GM23338 (cell line): ENCODE measurements around the gene HTRA1. TPM values are rescaled to one million over a fixed set of nuclear protein-coding genes. Genes with fewer than 3 reads are reported as not detected.

Experiments
- microRNA-seq: library from miRNA; unstranded; fragments of <30 nt; microRNA quantifications from one replicate; pipeline ENCODE4, GENCODE V29; 2017
- polyA plus RNA-seq: library from polyadenylated mRNA; unstranded; fragments of >200 nt; fragmentation: Nextera tagmentation; extraction: Ambion mirVana; gene quantifications from 2 replicates; pipeline ENCODE4 v1.2.1, GENCODE V29; 2016
- small RNA-seq: library from RNA; depleted of rRNA; stranded (forward); fragments of <200 nt; gene quantifications from one replicate; pipeline ENCODE3, GENCODE V24; 2014; ENCODE audit warnings: low replicate concordance
- total RNA-seq: library from RNA; depleted of rRNA; stranded (reverse); fragments of >200 nt; shearing (Covaris generic); gene quantifications from 2 replicates; pipeline ENCODE4 v1.2.3, GENCODE V29; 2014; rRNA removed

Gene HTRA1
- total and polyA plus RNA-seq, 2 experiments from 2014 or later = 8.1 to 16.1 TPM

Small RNA genes lying within 50 kb of the gene (microRNA-seq; reads per million reads assigned to microRNA genes)
- gene MIR3941 = not detected

Small RNA genes lying within 50 kb of the gene (small RNA-seq; reads per million reads assigned to genes)
- not detected for gene MIR3941

Other genes starting within 250 kb of the HTRA1 start
- not detected in 2 replicates for gene BTBD16, start 190.3 kb upstream of the HTRA1 start, total RNA-seq
- gene BTBD16, start 190.3 kb upstream of the HTRA1 start, polyA plus RNA-seq = not detected in 2 replicates
- gene PLEKHA1, start 86.8 kb upstream of the HTRA1 start, total RNA-seq = 32.6 and 36.6 TPM in 2 replicates
- 16.7 and 25.8 TPM in 2 replicates for gene PLEKHA1, start 86.8 kb upstream of the HTRA1 start, polyA plus RNA-seq
- not detected in 2 replicates for gene ARMS2, start 6.9 kb upstream of the HTRA1 start, total RNA-seq
- not detected in 2 replicates for gene ARMS2, start 6.9 kb upstream of the HTRA1 start, polyA plus RNA-seq
- gene DMBT1, start 99.2 kb downstream of the HTRA1 start, total RNA-seq = 0.03 TPM in 1 of 2 replicates, not detected in the other
- 0.05 TPM in 1 of 2 replicates, not detected in the other for gene DMBT1, start 99.2 kb downstream of the HTRA1 start, polyA plus RNA-seq
- not detected in 2 replicates for gene C10orf120, start 238.3 kb downstream of the HTRA1 start, total RNA-seq
- not detected in 2 replicates for gene C10orf120, start 238.3 kb downstream of the HTRA1 start, polyA plus RNA-seq